NCI-H1048 (cell line): Measurements from ENCODE around the gene DCBLD1.

Experiments
- DNase-seq: peaks from one replicate; lab custom pipeline; 2025; lab: John Stamatoyannopoulos, UW

DCBLD1 gene

DNA sequence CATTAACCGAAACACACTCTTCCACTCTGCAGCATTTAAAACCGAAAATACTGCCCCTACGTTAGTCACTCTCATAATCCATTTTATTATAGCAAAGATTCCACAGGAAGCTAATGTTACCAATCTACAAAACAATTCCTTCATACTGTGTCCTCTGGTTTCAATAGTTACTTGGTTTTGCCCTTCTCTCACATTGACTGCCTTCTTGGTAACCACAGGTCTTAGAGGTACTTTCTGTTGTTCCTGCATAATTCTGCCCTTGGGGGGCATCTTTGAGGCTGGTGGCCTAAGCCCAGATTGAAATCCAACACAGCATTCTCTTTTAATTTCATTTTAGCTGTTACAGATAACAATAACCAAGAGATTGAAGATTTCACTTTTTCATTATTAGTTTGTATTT lies 9.8 kb upstream of the DCBLD1 start:
- DNase-seq = no peak

GRCh38 chr6:117473401-117473800 lies 9.1 kb upstream of the DCBLD1 start:
- no peak for DNase-seq

DNA sequence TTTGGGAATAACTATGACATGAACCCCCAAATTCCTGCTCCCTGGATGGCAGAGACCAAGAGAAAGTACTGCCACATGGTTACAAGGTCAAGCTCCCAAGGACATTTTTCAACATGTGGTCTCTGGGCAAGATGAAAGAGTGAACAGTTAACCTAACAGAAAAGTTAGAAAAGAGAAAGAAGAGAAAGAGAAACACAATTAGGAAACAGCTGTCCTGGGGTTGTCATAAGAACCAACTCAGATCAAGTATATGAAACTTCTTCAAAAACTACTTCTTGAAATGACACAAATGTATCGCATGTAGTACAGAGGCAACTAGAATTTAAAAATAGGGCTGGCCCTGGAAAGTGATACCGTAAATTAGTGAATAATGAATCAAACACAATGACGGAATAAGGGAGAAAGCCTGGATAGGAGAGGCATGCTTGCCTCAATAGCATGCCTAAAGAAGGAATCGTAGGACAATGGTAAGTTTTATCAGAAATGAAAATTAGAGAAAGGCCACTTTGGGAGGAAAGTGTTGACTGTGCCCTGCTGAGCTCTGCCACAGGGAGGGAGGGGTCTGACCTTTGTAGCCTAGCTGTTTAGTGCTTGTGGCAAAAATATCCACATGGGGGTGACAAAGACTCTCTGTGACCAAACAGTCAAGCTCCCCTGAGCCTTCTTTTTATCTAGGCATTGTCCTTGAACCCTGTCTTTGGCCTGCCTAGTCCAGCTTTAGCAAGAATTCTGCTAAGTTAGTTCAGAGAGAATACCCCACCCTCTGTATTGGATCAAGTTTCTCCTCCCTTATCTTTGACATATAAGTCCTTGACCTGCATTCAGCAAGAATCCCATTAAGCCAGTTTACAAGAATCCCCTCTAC lies 4.3 kb upstream of the DCBLD1 start:
- no peak for DNase-seq

DNA sequence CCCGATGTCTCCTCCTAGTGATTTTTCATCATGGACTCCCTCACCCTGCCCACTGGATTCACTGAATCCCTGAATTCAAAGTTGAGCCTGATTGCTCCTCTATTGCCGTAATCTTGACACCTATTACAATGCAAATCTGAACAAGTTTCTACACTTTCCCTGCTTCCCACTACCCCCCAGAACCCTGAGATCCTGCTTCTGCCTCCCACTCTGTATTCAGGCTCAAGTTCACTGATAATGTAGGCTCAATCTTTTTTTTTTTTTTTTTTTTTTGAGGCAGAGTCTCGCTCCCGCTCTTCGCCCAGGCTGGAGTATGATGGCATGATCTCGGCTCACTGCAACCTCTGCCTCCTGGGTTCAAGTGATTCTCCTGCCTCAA lies 3.6 kb upstream of the DCBLD1 start:
- DNase-seq = no peak

DNA sequence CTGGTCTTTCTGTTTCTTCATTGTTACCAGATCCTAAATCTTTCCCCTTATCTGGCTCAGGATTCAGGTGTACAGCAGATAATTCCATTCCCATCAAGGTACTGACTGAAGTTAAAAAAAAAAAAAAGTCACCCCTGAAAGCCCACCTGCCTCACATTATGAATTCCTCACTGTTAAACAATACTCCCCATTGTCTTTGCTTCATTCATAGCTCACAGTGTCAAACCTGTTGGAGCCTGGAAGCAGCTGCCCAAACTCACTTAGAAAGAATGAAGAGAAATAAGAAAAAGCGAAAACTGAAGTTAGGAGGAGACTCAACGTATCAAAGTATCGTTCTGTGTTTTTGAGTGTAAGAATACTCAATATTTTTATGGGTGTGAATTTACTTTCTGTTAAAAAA lies 1.8 kb upstream of the DCBLD1 start:
- DNase-seq = no peak

- DNase-seq = no peak
Observed at GRCh38 chr6:117481278-117481925, 1.1 kb upstream of the DCBLD1 start.

DNA sequence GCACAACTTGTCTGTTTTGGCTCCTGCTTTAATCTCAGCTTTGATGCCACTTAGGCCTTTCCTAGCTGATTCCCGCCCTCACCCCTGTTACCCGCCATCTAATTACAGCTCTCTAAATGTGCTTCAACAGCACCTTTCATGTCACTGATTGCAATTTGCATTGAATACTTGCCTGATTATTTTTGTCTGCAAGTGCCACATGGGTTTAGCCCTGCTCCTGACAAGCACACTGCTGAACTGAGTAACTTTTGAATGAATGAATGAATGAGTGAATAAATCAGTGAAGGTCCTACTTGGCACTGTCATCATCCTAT lies 591 bp upstream of the DCBLD1 start:
- DNase-seq = no peak

- DNase-seq = no peak
Observed at GRCh38 chr6:117483004-117483644, 650 bp downstream of the DCBLD1 start.

DNA sequence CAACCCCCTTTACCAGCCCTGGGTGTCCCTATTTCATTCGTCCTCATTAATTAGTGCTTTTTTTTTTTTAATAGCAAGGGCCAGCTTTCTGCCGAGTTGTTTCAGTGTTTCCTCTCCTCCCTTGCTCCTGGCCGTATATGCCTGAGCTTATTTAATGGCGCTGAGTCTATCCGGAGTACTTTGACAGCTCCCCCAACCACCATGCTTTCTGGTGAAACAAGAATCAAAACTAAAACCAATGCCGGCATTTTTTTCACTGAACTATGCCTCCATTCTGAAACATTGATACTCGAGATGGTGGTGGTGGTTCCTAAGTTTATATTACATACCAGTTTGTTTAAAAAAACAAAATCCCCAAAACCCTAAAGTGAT lies 1.2 kb downstream of the DCBLD1 start:
- DNase-seq = no peak

- no peak for DNase-seq
Observed at GRCh38 chr6:117484052-117484646, 1.7 kb downstream of the DCBLD1 start.

- DNase-seq = no peak
Observed at GRCh38 chr6:117485433-117485832, 3.0 kb downstream of the DCBLD1 start.

GRCh38 chr6:117487821-117488220 lies 5.3 kb downstream of the DCBLD1 start:
- no peak for DNase-seq

DNA sequence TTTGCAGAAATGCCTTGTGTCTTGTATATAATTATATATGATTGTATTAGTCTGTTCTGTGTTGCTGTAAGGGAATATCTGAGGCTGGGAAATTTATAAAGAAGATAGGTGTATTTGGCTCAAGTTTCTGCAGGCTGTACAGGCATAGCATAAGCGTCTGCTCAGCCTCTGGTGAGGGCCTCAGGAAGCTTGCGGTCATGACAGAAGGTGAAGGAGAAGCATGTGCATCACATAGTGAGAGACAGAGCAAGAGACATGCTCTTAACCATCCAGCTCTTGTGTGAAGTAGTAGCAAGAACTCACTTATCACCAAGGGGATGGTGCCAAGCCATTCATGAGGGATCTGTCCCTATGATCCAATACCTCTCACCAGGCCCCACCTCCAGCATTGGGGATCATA lies 6.5 kb downstream of the DCBLD1 start:
- DNase-seq = no peak

- no peak for DNase-seq
Observed at GRCh38 chr6:117491916-117492315, 9.4 kb downstream of the DCBLD1 start.

- no peak for DNase-seq
Observed at GRCh38 chr6:117493470-117493869, 11.0 kb downstream of the DCBLD1 start.

- DNase-seq = no peak
Observed at GRCh38 chr6:117494283-117494682, 11.8 kb downstream of the DCBLD1 start.

DNA sequence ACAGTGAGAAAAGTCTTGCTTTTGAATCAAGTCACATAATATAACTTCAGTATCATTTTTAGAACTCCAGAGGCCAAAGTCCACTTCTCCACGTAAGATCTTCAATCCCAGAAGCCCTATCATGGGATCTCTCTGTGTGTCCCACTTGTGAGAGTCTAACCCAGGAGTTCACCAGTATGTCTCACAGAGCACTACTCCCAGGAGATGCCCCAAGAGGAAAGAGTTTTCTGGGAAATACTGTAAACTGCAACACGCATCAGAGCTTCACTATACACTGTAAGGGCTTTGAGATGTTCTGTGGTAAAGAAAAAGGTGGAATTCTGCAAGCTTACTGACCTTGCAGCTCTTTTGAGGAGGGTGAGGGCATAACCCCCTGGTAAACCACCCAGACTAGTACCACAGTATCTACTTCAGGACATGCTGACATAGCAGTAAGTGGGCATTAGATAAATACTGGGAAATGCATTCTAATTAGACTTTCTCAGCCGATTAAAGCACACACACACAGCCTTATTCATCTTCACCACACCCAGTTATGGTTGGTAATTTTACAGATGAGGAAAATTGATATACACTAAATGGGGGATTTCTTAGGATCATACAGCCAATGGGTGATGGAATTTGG lies 12.3 kb downstream of the DCBLD1 start:
- DNase-seq = no peak

GRCh38 chr6:117495425-117495824 lies 13.0 kb downstream of the DCBLD1 start:
- DNase-seq = no peak

- no peak for DNase-seq
Observed at GRCh38 chr6:117495869-117496268, 13.4 kb downstream of the DCBLD1 start.

DNA sequence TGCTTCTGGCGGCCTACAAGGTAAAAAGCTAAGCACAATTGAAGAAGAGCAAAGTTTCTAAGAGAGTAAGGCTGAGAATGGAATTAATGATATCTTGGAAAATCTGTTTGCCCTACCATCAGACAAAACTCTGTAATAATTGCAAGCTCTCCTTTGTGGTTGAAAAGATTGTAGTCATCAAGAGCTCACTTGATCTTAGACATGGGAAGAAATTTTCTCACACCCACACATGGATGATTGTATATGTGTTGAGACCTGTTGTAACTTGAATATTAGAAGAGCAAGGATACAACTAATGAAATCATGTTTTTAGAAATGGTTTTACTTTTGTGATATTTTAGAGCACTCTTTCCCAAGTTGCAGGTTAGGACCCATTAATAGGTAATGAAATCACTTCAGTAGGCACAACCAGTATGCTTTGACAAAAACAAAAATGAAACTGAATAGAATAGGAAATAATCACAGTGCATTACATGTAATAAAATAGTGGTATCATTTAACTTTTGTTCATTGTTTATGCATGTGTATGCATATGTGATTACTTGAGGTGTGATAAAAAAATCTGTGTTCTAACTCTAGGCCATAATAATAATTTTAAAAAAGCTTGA lies 14.0 kb downstream of the DCBLD1 start:
- DNase-seq = no peak

- no peak for DNase-seq
Observed at GRCh38 chr6:117497237-117497636, 14.8 kb downstream of the DCBLD1 start.

DNA sequence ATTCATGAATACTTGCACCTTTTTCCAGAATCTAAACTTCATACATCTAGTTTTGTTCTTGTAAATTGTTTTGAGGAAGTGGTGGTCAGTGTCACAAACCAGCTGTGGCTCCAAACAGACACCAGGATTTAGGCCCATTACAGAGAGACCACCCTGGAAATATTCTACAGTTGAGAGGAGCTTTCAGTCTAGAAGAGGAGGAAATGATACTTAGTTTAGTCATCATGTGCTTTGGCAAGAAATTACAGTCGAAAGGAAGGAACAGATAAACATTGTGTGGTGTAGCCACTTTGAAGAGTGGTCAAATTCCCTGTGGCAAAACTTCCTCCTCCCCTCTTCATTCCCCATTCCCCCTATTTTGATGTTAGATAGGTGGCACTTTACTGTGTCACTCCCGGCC lies 15.7 kb downstream of the DCBLD1 start:
- no peak for DNase-seq
